ENCODE data around the gene ICAM2. TPM values are rescaled to one million over a fixed set of nuclear protein-coding genes. Genes with fewer than 3 reads are reported as not detected.
A peak's percentile ranks its signal among the peaks of the same experiment; 100 is the strongest.

The ICAM2 gene
- total RNA-seq, 1 donor, result 6.5 TPM

- H3K27me3 ChIP-seq (ENCODE audit: insufficient read depth, low read length), result no peaks in the 10 kb centered on the region
- H3K9me3 ChIP-seq (ENCODE audit: low read depth, low read length), result no peaks in the 10 kb centered on the region
- no peak overlapping the region for H3K27ac ChIP-seq (ENCODE audit: low read depth, low read length)
- no peak for TF ChIP-seq CTCF (IDR thresholded peaks at IDR 0.05; ENCODE audit: extremely low read depth, low read depth, low read length)
- no peak overlapping the region for H3K4me3 ChIP-seq (ENCODE audit: insufficient read depth, low read length)
- H3K4me2 ChIP-seq (ENCODE audit: insufficient read depth, low read length), result no peak overlapping the region
- no peak for DNase-seq (ENCODE audit: insufficient read length, low spot score, missing footprints)
- no peaks in the 10 kb centered on the region for H3K4me1 ChIP-seq (ENCODE audit: insufficient read depth, low read length)
- no peaks in the 10 kb centered on the region for H3K79me2 ChIP-seq (ENCODE audit: insufficient read depth, low read length)
- H4K20me1 ChIP-seq (ENCODE audit: insufficient read depth, low read length), result no peaks in the 10 kb centered on the region
- no peak overlapping the region for H2AFZ ChIP-seq (ENCODE audit: low read length)
- H3K36me3 ChIP-seq (ENCODE audit: insufficient read depth, low read length), result no peaks in the 10 kb centered on the region
These were observed 57.3 kb downstream of the ICAM2 start for GRCh38 chr17:63963123-63963522.

- H3K9me3 ChIP-seq (ENCODE audit: low read depth, low read length), result no peaks in the 10 kb centered on the region
- H3K4me3 ChIP-seq (ENCODE audit: insufficient read depth, low read length), result no peak overlapping the region
- no peaks in the 10 kb centered on the region for H3K79me2 ChIP-seq (ENCODE audit: insufficient read depth, low read length)
- no peaks in the 10 kb centered on the region for H3K27me3 ChIP-seq (ENCODE audit: insufficient read depth, low read length)
- H3K4me1 ChIP-seq (ENCODE audit: insufficient read depth, low read length), result no peaks in the 10 kb centered on the region
- no peak overlapping the region for H3K27ac ChIP-seq (ENCODE audit: low read depth, low read length)
- no peaks in the 10 kb centered on the region for H4K20me1 ChIP-seq (ENCODE audit: insufficient read depth, low read length)
- no peaks in the 10 kb centered on the region for H3K36me3 ChIP-seq (ENCODE audit: insufficient read depth, low read length)
- no peak for TF ChIP-seq CTCF (IDR thresholded peaks at IDR 0.05; ENCODE audit: extremely low read depth, low read depth, low read length)
- no peak overlapping the region for H3K4me2 ChIP-seq (ENCODE audit: insufficient read depth, low read length)
- H2AFZ ChIP-seq (ENCODE audit: low read length), result no peak overlapping the region
- DNase-seq (ENCODE audit: insufficient read length, low spot score, missing footprints), result no peak
These were observed 58.1 kb downstream of the ICAM2 start for GRCh38 chr17:63962298-63962744.

GRCh38 chr17:63961355-63962212, 58.8 kb downstream of the ICAM2 start:
- Histone ChIP-seq H3K4me1 (ENCODE audit: insufficient read depth, low read length) (no peaks in the 10 kb centered on the region), H3K27me3 (ENCODE audit: insufficient read depth, low read length) (no peaks in the 10 kb centered on the region), H2AFZ (ENCODE audit: low read length) (no peak overlapping the region), H3K9me3 (ENCODE audit: low read depth, low read length) (no peaks in the 10 kb centered on the region), H4K20me1 (ENCODE audit: insufficient read depth, low read length) (no peaks in the 10 kb centered on the region), H3K79me2 (ENCODE audit: insufficient read depth, low read length) (no peaks in the 10 kb centered on the region), H3K36me3 (ENCODE audit: insufficient read depth, low read length) (no peaks in the 10 kb centered on the region), H3K4me3 (ENCODE audit: insufficient read depth, low read length) (no peak overlapping the region), H3K27ac (ENCODE audit: low read depth, low read length) (no peak overlapping the region), H3K4me2 (ENCODE audit: insufficient read depth, low read length) (no peak overlapping the region)
- no peak for TF ChIP-seq CTCF (IDR thresholded peaks at IDR 0.05; ENCODE audit: extremely low read depth, low read depth, low read length)
- peak; percentile 89 for DNase-seq (ENCODE audit: insufficient read length, low spot score, missing footprints)

- no peak overlapping the region for H2AFZ ChIP-seq (ENCODE audit: low read length)
- no peak overlapping the region for H3K4me3 ChIP-seq (ENCODE audit: insufficient read depth, low read length)
- no peaks in the 10 kb centered on the region for H3K36me3 ChIP-seq (ENCODE audit: insufficient read depth, low read length)
- no peak for TF ChIP-seq CTCF (IDR thresholded peaks at IDR 0.05; ENCODE audit: extremely low read depth, low read depth, low read length)
- no peaks in the 10 kb centered on the region for H3K27me3 ChIP-seq (ENCODE audit: insufficient read depth, low read length)
- no peak overlapping the region for H3K4me2 ChIP-seq (ENCODE audit: insufficient read depth, low read length)
- DNase-seq (ENCODE audit: insufficient read length, low spot score, missing footprints), result no peak
- no peaks in the 10 kb centered on the region for H3K79me2 ChIP-seq (ENCODE audit: insufficient read depth, low read length)
- H4K20me1 ChIP-seq (ENCODE audit: insufficient read depth, low read length), result no peaks in the 10 kb centered on the region
- H3K9me3 ChIP-seq (ENCODE audit: low read depth, low read length), result no peaks in the 10 kb centered on the region
- H3K4me1 ChIP-seq (ENCODE audit: insufficient read depth, low read length), result no peaks in the 10 kb centered on the region
- no peak overlapping the region for H3K27ac ChIP-seq (ENCODE audit: low read depth, low read length)
These were observed 60.0 kb downstream of the ICAM2 start for GRCh38 chr17:63960430-63960829.

Data from osteoblast (primary cell).